ENCODE measurements around the gene PRKCD.
A peak's percentile ranks its signal among the peaks of the same experiment; 100 is the strongest.

Gene PRKCD

GRCh38 chr3:53160660-53161449 is at the start of gene PRKCD:
Gene PRKCD, plus strand, starts transcription at chr3:53161209. Its CDS starts 17,214 bp downstream, at chr3:53178423.
- peak in 48 of 51 donors; percentile 8 to 85 (median 64) for DNase-seq

- DNase-seq: no peak
Observed at GRCh38 chr3:53111822-53112221, 49.2 kb upstream of the PRKCD start.

GRCh38 chr3:53113293-53114010 is 47.6 kb upstream of the PRKCD start:
- peak in 15 of 51 donors; percentile 2 to 35 (median 7) for DNase-seq

- DNase-seq: peak in 49 of 51 donors; percentile 7 to 89 (median 58)
Observed at GRCh38 chr3:53114011-53114400, 47.0 kb upstream of the PRKCD start.

GRCh38 chr3:53114412-53115074 is 46.5 kb upstream of the PRKCD start:
- DNase-seq: no peak

- no peak for DNase-seq
Observed at GRCh38 chr3:53116956-53117355, 44.1 kb upstream of the PRKCD start.

- DNase-seq: no peak
Observed at GRCh38 chr3:53120336-53120735, 40.7 kb upstream of the PRKCD start.

- no peak for DNase-seq
Observed at GRCh38 chr3:53122255-53122932, 38.6 kb upstream of the PRKCD start.

GRCh38 chr3:53122933-53123305 is 38.1 kb upstream of the PRKCD start:
- DNase-seq: no peak

- DNase-seq: no peak
Observed at GRCh38 chr3:53123510-53123909, 37.5 kb upstream of the PRKCD start.

- DNase-seq: no peak
Observed at GRCh38 chr3:53123953-53124352, 37.1 kb upstream of the PRKCD start.

GRCh38 chr3:53126601-53127000 is 34.4 kb upstream of the PRKCD start:
- DNase-seq: no peak

- DNase-seq: no peak
Observed at GRCh38 chr3:53129344-53129743, 31.7 kb upstream of the PRKCD start.

GRCh38 chr3:53130179-53131061 is 30.6 kb upstream of the PRKCD start, which contains the start of gene RFT1:
Gene RFT1, minus strand, starts transcription at chr3:53130435. Its CDS starts 35 bp downstream, at chr3:53130400.
- DNase-seq: peak; percentile 74 to 97 (median 90)

GRCh38 chr3:53131096-53131495 is 29.9 kb upstream of the PRKCD start:
- no peak for DNase-seq

- no peak for DNase-seq
Observed at GRCh38 chr3:53132347-53132746, 28.7 kb upstream of the PRKCD start.

- DNase-seq: peak in 29 of 51 donors; percentile 8 to 68 (median 39)
Observed at GRCh38 chr3:53134631-53135232, 26.3 kb upstream of the PRKCD start.

- DNase-seq: no peak
Observed at GRCh38 chr3:53137221-53137620, 23.8 kb upstream of the PRKCD start.

- no peak for DNase-seq
Observed at GRCh38 chr3:53137835-53138446, 23.1 kb upstream of the PRKCD start.

Measured in hypothalamus (tissue), 51 donors.